Testis (tissue), 3 donors: ENCODE measurements around the gene PIEZO1. TPM values are rescaled to one million over a fixed set of nuclear protein-coding genes. Genes with fewer than 3 reads are reported as not detected.

Experiments used
- DNase-seq: peaks from one replicate; pipeline ENCODE4 v3.0.0-alpha.2; 2019
- H3K27ac ChIP-seq, 2 donors: fragments of 200-600 bp; sonication (generic); one replicate each; pipeline ENCODE4 v1.5.1; 2019
- H3K27me3 ChIP-seq: fragments of 200-600 bp; sonication (generic); one replicate; pipeline ENCODE4 v1.5.1; 2019
- H3K36me3 ChIP-seq: fragments of 200-600 bp; sonication (generic); one replicate; pipeline ENCODE4 v1.5.1; 2017; ENCODE audit warnings: low read depth; ENCODE audit errors: missing control alignments
- H3K4me1 ChIP-seq: fragments of 200-600 bp; sonication (generic); one replicate; pipeline ENCODE4 v1.5.1; 2019
- H3K4me3 ChIP-seq, 2 donors: fragments of 200-600 bp; sonication (generic); one replicate each; pipeline ENCODE4 v1.5.1; 2017 to 2019
- H3K9me3 ChIP-seq: fragments of 200-600 bp; sonication (generic); one replicate; pipeline ENCODE4 v1.5.1; 2017
- CTCF ChIP-seq, 3 experiments: fragments of 450-650 bp in 2 of 3; fragments of 200-600 bp in 1 of 3; sonication (generic) in 1 of 3; IDR thresholded peaks; one replicate each; pipeline ENCODE4 v1.5.1; 2016 to 2019; ENCODE audit warnings: antibody characterized with exemption in 3 of 3, mild to moderate bottlenecking in 2 of 3, moderate library complexity in 1 of 3
- POLR2A ChIP-seq: fragments of 450-650 bp; IDR thresholded peaks from one replicate; pipeline ENCODE4 v1.6.1; 2017; ENCODE audit warnings: antibody characterized with exemption, mild to moderate bottlenecking, moderate library complexity
- WGBS, 2 donors: methylation state at CpG; one replicate each; pipeline ENCODE4 v1.1.5; 2018; 5-methylcytosine and 5-hydroxymethylcytosine counted together
- intact Hi-C: fragments of 100-400 bp; cut with DNase I; formaldehyde crosslinking; loops from one replicate; pipeline ENCODE4 v1.15.1; 2023; ENCODE audit warnings: low total_unique reads
- polyA plus RNA-seq: library from polyadenylated mRNA; stranded (reverse); fragments of 350-450 nt; fragmentation: Illumina TruSeq; extraction: RNeasy Lipid Tissue Mini Kit (QIAGEN cat#74804); gene quantifications from one replicate; pipeline ENCODE4 v1.2.3, GENCODE V29; 2014; ENCODE audit warnings: low read depth, low replicate concordance; ENCODE audit not compliant: insufficient read depth
- total RNA-seq, 2 donors: library from RNA; depleted of rRNA; stranded (reverse); fragments of >200 nt; gene quantifications; one replicate each; pipeline ENCODE4 v1.2.3, GENCODE V29; 2016

PIEZO1 gene
- total and polyA plus RNA-seq, 3 donors from 2014 or later, result 24.2 to 44.5 (median 40.7) TPM

- Histone ChIP-seq H3K27ac (no peak overlapping the region), H3K9me3 (no peaks in the 10 kb centered on the region), H3K36me3 (no peaks in the 10 kb centered on the region), H3K4me3 (no peak overlapping the region), H3K27me3 (no peaks in the 10 kb centered on the region), H3K4me1 (peaks cover 12% of the 10 kb centered on the region)
- 90 to 100% methylated on average over 2 to 12 of the region's 12 CpGs for WGBS, 2 donors
- intact Hi-C loops, result loop anchor here (5.0 kb wide), 1 partner anchor 42 kb away; no protein-coding TSS in a partner anchor
- DNase-seq, result no peak
- TF ChIP-seq POLR2A (no peak), CTCF (IDR thresholded peaks at IDR 0.05) (no peak)
These were observed 44.3 kb downstream of the PIEZO1 start for GRCh38 chr16:88740727-88741055.

DNA sequence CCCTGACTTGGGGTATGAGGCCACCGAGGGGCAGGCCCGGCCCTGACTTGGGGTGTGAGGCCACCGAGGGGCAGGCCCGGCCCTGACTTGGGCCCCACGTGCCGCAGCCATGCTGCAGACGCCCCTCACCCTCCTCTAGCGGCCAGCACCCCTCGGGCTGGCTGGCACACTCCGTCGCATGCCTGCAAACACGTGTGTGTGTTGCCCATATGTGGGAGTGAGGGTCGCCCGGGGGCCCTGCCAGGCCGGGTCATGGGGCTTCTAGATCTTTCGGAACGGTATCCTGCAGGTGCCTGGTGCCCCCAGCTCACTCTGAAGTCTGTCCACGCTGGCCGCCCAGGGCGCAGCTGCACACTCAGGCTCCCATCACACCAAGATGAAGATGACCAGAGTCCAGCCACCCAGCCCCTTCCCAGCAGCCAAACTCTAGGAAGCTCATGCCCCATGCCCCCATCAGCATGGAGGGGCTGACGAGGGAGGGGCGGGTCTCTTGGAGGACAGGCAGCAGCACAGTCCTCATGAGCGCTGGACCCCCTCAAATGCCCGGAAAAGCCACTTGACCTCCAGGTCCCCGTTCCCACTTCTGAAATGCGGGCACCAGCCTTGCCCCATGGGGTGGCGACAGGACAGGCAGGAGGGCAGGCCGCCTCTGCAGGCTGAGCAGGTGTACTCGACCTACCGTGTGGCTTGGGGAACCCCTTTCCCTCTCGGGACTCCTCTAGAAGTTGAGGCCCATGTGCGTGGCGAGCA, 44.9 kb downstream of the PIEZO1 start:
- no peaks in the 10 kb centered on the region for H3K36me3 ChIP-seq
- H3K4me3 ChIP-seq, result no peak overlapping the region
- TF ChIP-seq POLR2A (no peak), CTCF (IDR thresholded peaks at IDR 0.05) (no peak)
- WGBS, 2 donors, result 80 to 96% methylated on average over 2 to 33 of the region's 33 CpGs
- peaks cover 12% of the 10 kb centered on the region for H3K4me1 ChIP-seq
- no peak overlapping the region for H3K27ac ChIP-seq
- no peak for DNase-seq
- intact Hi-C loops, result loop anchor here (5.0 to 10.0 kb wide), 2 partner anchors 42 to 425 kb away; no protein-coding TSS in a partner anchor
- no peaks in the 10 kb centered on the region for H3K27me3 ChIP-seq
- H3K9me3 ChIP-seq, result no peaks in the 10 kb centered on the region

GRCh38 chr16:88739139-88739976, 45.7 kb downstream of the PIEZO1 start:
- no peak overlapping the region for H3K4me3 ChIP-seq
- intact Hi-C loops, result loop anchor here (10.0 kb wide), 1 partner anchor 425 kb away; no protein-coding TSS in a partner anchor
- TF ChIP-seq CTCF (IDR thresholded peaks at IDR 0.05), result no peak
- no peak for TF ChIP-seq POLR2A
- no peak overlapping the region for H3K27ac ChIP-seq
- no peaks in the 10 kb centered on the region for H3K9me3 ChIP-seq
- no peaks in the 10 kb centered on the region for H3K36me3 ChIP-seq
- H3K27me3 ChIP-seq, result no peaks in the 10 kb centered on the region
- 92 to 94% methylated on average over 9 to 22 of the region's 22 CpGs for whole genome bisulfite sequencing, 2 donors
- H3K4me1 ChIP-seq, result peaks cover 7% of the 10 kb centered on the region
- no peak for DNase-seq

DNA sequence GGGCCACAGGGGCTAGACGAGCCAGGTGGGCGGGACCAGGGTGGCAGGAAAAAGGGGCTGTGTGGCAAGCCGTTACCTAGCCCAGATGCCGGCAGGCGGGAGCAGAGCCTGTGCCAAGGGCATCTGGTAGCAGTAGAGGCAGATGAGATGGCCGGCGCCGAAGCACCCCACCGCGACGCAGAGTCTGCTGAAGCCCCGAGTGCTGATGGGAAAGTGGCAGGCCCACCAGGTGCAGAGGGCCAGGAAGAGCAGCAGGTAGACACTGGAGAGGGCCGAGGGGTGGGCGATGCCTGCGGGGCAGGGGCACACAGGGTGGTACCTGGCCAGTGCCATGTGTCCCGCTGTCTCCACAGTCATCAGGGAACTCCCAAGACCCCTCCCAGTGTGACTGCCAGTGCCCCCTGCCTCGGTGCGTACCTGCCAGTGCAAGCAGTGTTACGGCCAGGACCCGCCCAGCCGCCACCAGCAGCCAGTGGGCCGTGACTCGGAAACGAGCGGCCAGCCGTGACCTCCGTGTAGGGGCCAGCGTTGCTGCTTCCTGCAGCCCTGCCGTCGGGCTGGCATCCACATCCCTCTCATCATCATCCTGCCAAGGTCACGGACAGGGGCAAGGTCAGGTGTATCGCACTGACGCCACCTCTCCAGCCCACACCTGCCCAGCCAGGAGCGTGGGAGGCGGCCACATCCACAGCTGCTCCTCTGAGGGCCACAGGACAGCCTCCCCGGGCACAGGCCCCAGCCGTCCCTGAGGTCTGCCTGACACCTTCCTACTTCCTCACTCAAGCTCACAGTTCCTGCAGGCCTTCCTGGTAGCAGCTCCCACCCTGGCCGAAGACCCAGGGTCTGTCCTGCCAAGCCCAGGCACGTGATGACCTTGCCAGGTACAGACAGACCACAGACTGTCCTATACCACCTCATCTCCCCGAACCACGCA, 46.6 kb downstream of the PIEZO1 start:
- TF ChIP-seq CTCF (IDR thresholded peaks at IDR 0.05), result no peak
- no peak for TF ChIP-seq POLR2A
- Histone ChIP-seq H3K4me3 (no peak overlapping the region), H3K9me3 (no peaks in the 10 kb centered on the region), H3K36me3 (no peaks in the 10 kb centered on the region), H3K27me3 (no peaks in the 10 kb centered on the region), H3K27ac (no peak overlapping the region), H3K4me1 (no peaks in the 10 kb centered on the region)
- no peak for DNase-seq
- WGBS, 2 donors, result 79 to 85% methylated on average over 33 to 41 of the region's 41 CpGs
- intact Hi-C loops, result loop anchor here (10.0 kb wide), 1 partner anchor 426 kb away; no protein-coding TSS in a partner anchor
